HG02870 (cell line): ENCODE results near the gene OR4A15.

Experiments
- ATAC-seq: cut with Tn5 transposase; IDR thresholded peaks from one replicate; pipeline ENCODE4 v1.9.1; 2021; ENCODE audit warnings: mild to moderate bottlenecking, moderate library complexity; ENCODE audit not compliant: unreplicated experiment

OR4A15 gene

DNA sequence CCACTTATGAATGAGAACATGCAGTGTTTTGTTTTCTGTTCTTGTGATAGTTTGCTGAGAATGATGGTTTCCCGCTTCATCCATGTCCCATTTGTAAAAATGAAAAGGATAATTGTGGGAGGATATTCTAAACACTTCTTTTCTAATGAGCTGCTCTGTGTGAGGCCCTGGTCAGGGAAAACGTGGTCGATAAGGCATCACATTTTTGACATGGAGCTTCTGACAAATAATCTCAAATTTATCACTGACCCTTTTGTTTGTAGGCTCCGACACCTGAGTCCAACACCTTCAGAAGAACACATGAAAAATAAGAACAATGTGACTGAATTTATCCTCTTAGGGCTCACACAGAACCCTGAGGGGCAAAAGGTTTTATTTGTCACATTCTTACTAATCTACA is at the start of gene OR4A15:
OR4A15 (plus strand) TSS at position 301 of the 400 bp plus-strand sequence; CDS start at position 301, 0 bp downstream.
- ATAC-seq: no peak

DNA sequence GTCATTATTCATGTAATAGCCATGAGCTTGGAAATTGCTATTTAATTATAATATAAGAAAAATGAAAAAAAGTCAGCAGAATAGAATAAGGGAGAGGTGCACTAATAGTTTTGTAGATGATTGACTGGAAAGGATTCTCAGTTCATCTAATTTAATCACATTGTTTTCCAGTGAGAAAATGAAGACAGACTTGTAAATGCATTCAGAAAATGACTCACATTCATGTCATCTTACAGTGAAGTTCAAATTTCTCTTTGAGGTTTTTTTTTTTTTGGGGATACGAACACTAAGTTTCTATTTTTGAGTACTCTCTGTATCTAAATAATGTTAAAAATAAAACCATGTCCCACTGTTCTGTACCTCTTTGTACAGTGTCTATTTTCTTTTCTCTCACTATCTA is 43.3 kb upstream of the OR4A15 start:
- no peak for ATAC-seq

- ATAC-seq: no peak
Measured at GRCh38 chr11:55342901-55343300, 24.9 kb upstream of the OR4A15 start, which contains the start of gene OR4A16. OR4A16 (plus strand) TSS chr11:55343201; CDS start chr11:55343201, 0 bp downstream.

- no peak for ATAC-seq
Measured at GRCh38 chr11:55345306-55345705, 22.5 kb upstream of the OR4A15 start.

GRCh38 chr11:55349032-55349431 is 18.7 kb upstream of the OR4A15 start:
- ATAC-seq: no peak

- no peak for ATAC-seq
Measured at GRCh38 chr11:55357560-55358184, 10.1 kb upstream of the OR4A15 start.

DNA sequence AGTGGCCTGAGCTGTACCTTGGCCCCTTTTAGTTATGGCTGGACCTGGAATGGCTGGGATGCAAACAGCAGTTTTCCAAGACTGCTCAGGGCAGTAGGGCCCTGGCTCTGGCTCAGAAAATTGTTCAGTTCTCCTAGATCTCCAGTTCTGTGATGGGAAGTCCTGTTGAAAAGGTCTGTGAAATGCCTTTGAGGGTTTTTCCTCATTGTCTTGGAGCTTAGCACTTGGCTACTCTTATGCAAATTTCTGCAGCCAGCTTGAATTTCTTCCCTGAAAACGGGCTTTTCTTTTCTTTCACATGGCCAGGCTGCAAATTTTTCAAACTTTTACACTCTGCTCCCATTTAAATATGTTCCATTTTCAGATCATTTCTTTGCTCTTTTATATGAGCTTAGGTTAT is 33.2 kb downstream of the OR4A15 start:
- no peak for ATAC-seq
